SJSA1 (cell line): Measurements from ENCODE around the gene SC5D. TPM values are rescaled to one million over a fixed set of nuclear protein-coding genes. Genes with fewer than 3 reads are reported as not detected.

Experiments
- DNase-seq, 2 experiments: peaks; one replicate each; pipeline ENCODE4 v3.0.0-alpha.2; 2015 to 2020; ENCODE audit warnings: low spot score in 2 of 2, low read depth in 1 of 2
- H3K27ac ChIP-seq: fragments of 250-450 bp; sonication (Bioruptor Pico); 2 replicates; pipeline ENCODE4 v1.5.1; 2020; ENCODE audit warnings: mild to moderate bottlenecking, moderate library complexity
- H3K27me3 ChIP-seq: fragments of 250-450 bp; sonication (Bioruptor Pico); replicated peaks from 2 replicates; pipeline ENCODE4 v1.5.1; 2020; ENCODE audit warnings: mild to moderate bottlenecking, moderate library complexity
- H3K36me3 ChIP-seq: fragments of 250-450 bp; sonication (Bioruptor Pico); 2 replicates; pipeline ENCODE4 v1.5.1; 2020; ENCODE audit warnings: mild to moderate bottlenecking
- H3K4me1 ChIP-seq: fragments of 250-450 bp; sonication (Bioruptor Pico); replicated peaks from 2 replicates; pipeline ENCODE4 v1.6.1; 2021; ENCODE audit warnings: mild to moderate bottlenecking
- H3K4me3 ChIP-seq: fragments of 250-450 bp; sonication (Bioruptor Pico); 2 replicates; pipeline ENCODE4 v1.5.1; 2020; ENCODE audit warnings: mild to moderate bottlenecking
- H3K9me3 ChIP-seq: fragments of 250-450 bp; sonication (Bioruptor Pico); replicated peaks from 2 replicates; pipeline ENCODE4 v1.5.1; 2020; ENCODE audit warnings: mild to moderate bottlenecking
- total RNA-seq: library from RNA; depleted of rRNA; stranded (reverse); fragments of >200 nt; shearing (Covaris generic); gene quantifications from 2 replicates; pipeline ENCODE4 v1.2.3, GENCODE V29; 2014

Gene SC5D
- total RNA-seq, 1 experiment from 2014 or later = 22.0 TPM

- Histone ChIP-seq H3K36me3 (peaks cover 4% of the 10 kb centered on the region; the same call in 1 of the 2 replicates), H3K4me3 (no peak overlapping the region), H3K27ac (no peak overlapping the region), H3K27me3 (no peaks in the 10 kb centered on the region), H3K9me3 (no peaks in the 10 kb centered on the region), H3K4me1 (no peaks in the 10 kb centered on the region)
- DNase-seq = no peak
Measured at GRCh38 chr11:121300313-121300971, 7.9 kb downstream of the SC5D start.

- H3K9me3 ChIP-seq = no peaks in the 10 kb centered on the region
- no peak overlapping the region for H3K4me3 ChIP-seq
- H3K27ac ChIP-seq = no peak overlapping the region
- H3K36me3 ChIP-seq = peaks cover 4% of the 10 kb centered on the region; the same call in 1 of the 2 replicates
- H3K4me1 ChIP-seq = no peaks in the 10 kb centered on the region
- H3K27me3 ChIP-seq = no peaks in the 10 kb centered on the region
- no peak for DNase-seq
Measured at GRCh38 chr11:121300972-121301699, 8.6 kb downstream of the SC5D start.

- H3K4me1 ChIP-seq = no peaks in the 10 kb centered on the region
- H3K9me3 ChIP-seq = no peaks in the 10 kb centered on the region
- no peaks in the 10 kb centered on the region for H3K27me3 ChIP-seq
- H3K36me3 ChIP-seq = peaks cover 9% of the 10 kb centered on the region; the same call in 1 of the 2 replicates
- H3K27ac ChIP-seq = no peak overlapping the region
- H3K4me3 ChIP-seq = no peak overlapping the region
- no peak for DNase-seq
Measured at GRCh38 chr11:121304759-121305158, 12.2 kb downstream of the SC5D start.

- Histone ChIP-seq H3K4me3 (no peak overlapping the region), H3K4me1 (no peaks in the 10 kb centered on the region)
Measured at GRCh38 chr11:121308816-121309215, 16.2 kb downstream of the SC5D start.

GRCh38 chr11:121309688-121310087 lies 17.1 kb downstream of the SC5D start:
- Histone ChIP-seq H3K4me3 (no peak overlapping the region), H3K27ac (no peak overlapping the region), H3K4me1 (no peaks in the 10 kb centered on the region), H3K9me3 (no peaks in the 10 kb centered on the region), H3K27me3 (no peaks in the 10 kb centered on the region), H3K36me3 (peaks cover 5% of the 10 kb centered on the region; the same call in 1 of the 2 replicates)
- DNase-seq = no peak

More at GRCh38 chr11:121308816-121309215, 16.2 kb downstream of the SC5D start:
- no peaks in the 10 kb centered on the region for H3K27me3 ChIP-seq
- H3K9me3 ChIP-seq = no peaks in the 10 kb centered on the region
- peaks cover 9% of the 10 kb centered on the region; the same call in 1 of the 2 replicates for H3K36me3 ChIP-seq
- H3K27ac ChIP-seq = no peak overlapping the region
- DNase-seq = no peak

GRCh38 chr11:121310908-121311307 lies 18.3 kb downstream of the SC5D start:
- H3K36me3 ChIP-seq = peaks cover 5% of the 10 kb centered on the region; the same call in 1 of the 2 replicates

GRCh38 chr11:121311373-121311772 lies 18.8 kb downstream of the SC5D start:
- H3K9me3 ChIP-seq = no peaks in the 10 kb centered on the region
- no peak overlapping the region for H3K4me3 ChIP-seq
- no peaks in the 10 kb centered on the region for H3K27me3 ChIP-seq

More at GRCh38 chr11:121310908-121311307, 18.3 kb downstream of the SC5D start:
- H3K4me1 ChIP-seq = no peaks in the 10 kb centered on the region
- no peaks in the 10 kb centered on the region for H3K9me3 ChIP-seq
- no peak overlapping the region for H3K4me3 ChIP-seq
- no peak for DNase-seq
- no peaks in the 10 kb centered on the region for H3K27me3 ChIP-seq
- no peak overlapping the region for H3K27ac ChIP-seq

GRCh38 chr11:121312483-121312882 lies 19.9 kb downstream of the SC5D start:
- peaks cover 4% of the 10 kb centered on the region; the same call in 1 of the 2 replicates for H3K36me3 ChIP-seq
- H3K27ac ChIP-seq = no peak overlapping the region
- DNase-seq = no peak
- no peaks in the 10 kb centered on the region for H3K9me3 ChIP-seq
- H3K4me1 ChIP-seq = no peaks in the 10 kb centered on the region
- no peaks in the 10 kb centered on the region for H3K27me3 ChIP-seq
- H3K4me3 ChIP-seq = no peak overlapping the region

More at GRCh38 chr11:121311373-121311772, 18.8 kb downstream of the SC5D start:
- DNase-seq = no peak
- H3K36me3 ChIP-seq = peaks cover 5% of the 10 kb centered on the region; the same call in 1 of the 2 replicates
- H3K4me1 ChIP-seq = no peaks in the 10 kb centered on the region
- no peak overlapping the region for H3K27ac ChIP-seq

GRCh38 chr11:121318848-121319834 lies 26.6 kb downstream of the SC5D start:
- no peak overlapping the region for H3K4me3 ChIP-seq
- no peaks in the 10 kb centered on the region for H3K9me3 ChIP-seq

GRCh38 chr11:121321614-121322243 lies 29.2 kb downstream of the SC5D start:
- Histone ChIP-seq H3K36me3 (no peaks in the 10 kb centered on the region), H3K27me3 (no peaks in the 10 kb centered on the region), H3K4me3 (no peak overlapping the region), H3K4me1 (no peaks in the 10 kb centered on the region), H3K9me3 (no peaks in the 10 kb centered on the region), H3K27ac (no peak overlapping the region)
- no peak for DNase-seq

More at GRCh38 chr11:121318848-121319834, 26.6 kb downstream of the SC5D start:
- Histone ChIP-seq H3K4me1 (no peaks in the 10 kb centered on the region), H3K36me3 (no peaks in the 10 kb centered on the region), H3K27ac (no peak overlapping the region), H3K27me3 (no peaks in the 10 kb centered on the region)
- DNase-seq = peak in 1 of 2 experiments; percentile 1

- no peak for DNase-seq
- Histone ChIP-seq H3K9me3 (no peaks in the 10 kb centered on the region), H3K27ac (no peak overlapping the region), H3K27me3 (no peaks in the 10 kb centered on the region), H3K4me1 (no peaks in the 10 kb centered on the region), H3K36me3 (no peaks in the 10 kb centered on the region), H3K4me3 (no peak overlapping the region)
Measured at GRCh38 chr11:121323046-121323607, 30.6 kb downstream of the SC5D start.

- Histone ChIP-seq H3K27ac (no peak overlapping the region), H3K4me3 (no peak overlapping the region), H3K27me3 (no peaks in the 10 kb centered on the region), H3K36me3 (no peaks in the 10 kb centered on the region), H3K9me3 (no peaks in the 10 kb centered on the region), H3K4me1 (no peaks in the 10 kb centered on the region)
- no peak for DNase-seq
Measured at GRCh38 chr11:121326230-121326629, 33.7 kb downstream of the SC5D start.

- DNase-seq = no peak
Measured at GRCh38 chr11:121327553-121327952, 35.0 kb downstream of the SC5D start.

More at GRCh38 chr11:121327553-121327952, 35.0 kb downstream of the SC5D start:
- no peaks in the 10 kb centered on the region for H3K9me3 ChIP-seq
- H3K27me3 ChIP-seq = no peaks in the 10 kb centered on the region
- no peaks in the 10 kb centered on the region for H3K36me3 ChIP-seq
- no peak overlapping the region for H3K27ac ChIP-seq
- no peaks in the 10 kb centered on the region for H3K4me1 ChIP-seq
- no peak overlapping the region for H3K4me3 ChIP-seq
